Endothelial cell of umbilical vein (primary cell): ENCODE results near the gene CIP2A. TPM values are rescaled to one million over a fixed set of nuclear protein-coding genes. Genes with fewer than 3 reads are reported as not detected.

Experiments used
- BruUV-seq: library from RNA; stranded (reverse); fragments of 400-500 nt; replicated peaks from 2 replicates; lab custom pipeline; 2021; lab: Mats Ljungman, UMichigan
- CTCF ChIA-PET: fragments of 300-600, 350-600 bp; sonication (Branson Sonifier 250); formaldehyde crosslinking; loops from one replicate; lab custom pipeline; 2021; ENCODE audit warnings: antibody characterized with exemption, inconsistent platforms; lab: Charles Lee
- POLR2A ChIA-PET: fragments of 300-600, 350-600 bp; sonication (Branson Sonifier 250); formaldehyde crosslinking; loops from one replicate; lab custom pipeline; 2021; ENCODE audit warnings: antibody characterized with exemption, inconsistent platforms; lab: Charles Lee
- DNase-seq: peaks from one replicate; pipeline ENCODE4 v3.0.0-alpha.2; 2011; ENCODE audit warnings: low read depth, low spot score
- FAIRE-seq: peaks from 2 replicates; lab custom pipeline; 2011; peaks lifted over from hg19 to GRCh38; lab: Jason Lieb, UNC
- H2AFZ ChIP-seq: 2 replicates; pipeline ENCODE4 v1.6.0; 2012; ENCODE audit warnings: low read depth, low read length, control low read depth, inconsistent platforms
- H3K27ac ChIP-seq: 2 replicates; pipeline ENCODE4 v1.5.1; 2011; ENCODE audit warnings: low read depth, mild to moderate bottlenecking, control low read depth, low read length, moderate library complexity; ENCODE audit not compliant: insufficient read depth
- H3K27me3 ChIP-seq, 2 experiments: 2 replicates each; pipeline versions ENCODE4 v1.6.0 to v1.6.1; 2011; ENCODE audit warnings: low read length in 2 of 2, mixed read lengths in 1 of 2; ENCODE audit not compliant: control insufficient read depth in 2 of 2, insufficient read depth in 2 of 2
- H3K36me3 ChIP-seq, 2 experiments: 2 replicates in 1 of 2; 3 replicates in 1 of 2; pipeline ENCODE4 v1.5.1; 2011; ENCODE audit warnings: low read length in 2 of 2, mild to moderate bottlenecking in 1 of 2, moderate library complexity in 1 of 2; ENCODE audit not compliant: control insufficient read depth in 2 of 2, insufficient read depth in 2 of 2; ENCODE audit errors: extremely low read depth in 1 of 2
- H3K4me1 ChIP-seq: 3 replicates; pipeline ENCODE4 v1.5.1; 2011; ENCODE audit warnings: mild to moderate bottlenecking, low read length; ENCODE audit not compliant: control insufficient read depth, insufficient read depth; ENCODE audit errors: extremely low read depth
- H3K4me2 ChIP-seq: 2 replicates; pipeline ENCODE4 v1.6.1; 2011; ENCODE audit warnings: low read length, control low read depth, mixed read lengths; ENCODE audit not compliant: insufficient read depth
- H3K4me3 ChIP-seq, 3 experiments: fragments of 200-600 bp in 1 of 3; sonication (generic), shearing (Covaris generic) in 1 of 3; replicated peaks in 1 of 3; 2 replicates each; pipeline ENCODE4 v1.5.1; 2011 to 2016; ENCODE audit warnings: control low read depth in 3 of 3, low read length in 3 of 3, mild to moderate bottlenecking in 2 of 3, inconsistent platforms in 1 of 3, low read depth in 1 of 3, moderate library complexity in 1 of 3; ENCODE audit not compliant: insufficient read depth in 1 of 3
- H3K79me2 ChIP-seq: 2 replicates; pipeline ENCODE4 v1.6.0; 2012; ENCODE audit warnings: low read length, inconsistent platforms; ENCODE audit not compliant: control insufficient read depth, insufficient read depth
- H3K9ac ChIP-seq: replicated peaks from 2 replicates; pipeline ENCODE3; 2011; ENCODE audit warnings: low read length, control low read depth; ENCODE audit not compliant: insufficient read depth; ENCODE audit errors: extremely low read depth
- H3K9me1 ChIP-seq: replicated peaks from 3 replicates; pipeline ENCODE4 v1.6.0; 2011; ENCODE audit warnings: mild to moderate bottlenecking, low read length; ENCODE audit not compliant: control insufficient read depth, insufficient read depth; ENCODE audit errors: extremely low read depth
- H3K9me3 ChIP-seq: replicated peaks from 2 replicates; pipeline ENCODE4 v1.5.1; 2012; ENCODE audit warnings: low read length, inconsistent platforms; ENCODE audit not compliant: control insufficient read depth, insufficient read depth
- H4K20me1 ChIP-seq: replicated peaks from 2 replicates; pipeline ENCODE3; 2011; ENCODE audit warnings: mild to moderate bottlenecking, low read length; ENCODE audit not compliant: control insufficient read depth, insufficient read depth; ENCODE audit errors: extremely low read depth
- CTCF ChIP-seq, 2 donors: IDR thresholded peaks; 1 replicate in 1 of 2; 2 replicates in 1 of 2; pipeline ENCODE4 v1.5.1; 2011; ENCODE audit warnings: low read length in 2 of 2, mild to moderate bottlenecking in 2 of 2, moderate library complexity in 2 of 2, control low read depth in 1 of 2, inconsistent platforms in 1 of 2, low read depth in 1 of 2; ENCODE audit not compliant: insufficient read depth in 1 of 2; ENCODE audit errors: extremely low read depth in 1 of 2
- EZH2 ChIP-seq: IDR thresholded peaks from 2 replicates; pipeline ENCODE4 v1.6.1; 2012; ENCODE audit warnings: borderline replicate concordance, low read depth, mild to moderate bottlenecking, moderate library complexity, low read length, inconsistent platforms; ENCODE audit not compliant: severe bottlenecking
- FOS ChIP-seq: IDR thresholded peaks from 2 replicates; pipeline ENCODE4 v1.6.1; 2011; ENCODE audit warnings: mild to moderate bottlenecking, low read length, moderate library complexity, borderline replicate concordance; ENCODE audit not compliant: insufficient read depth
- GATA2 ChIP-seq: IDR thresholded peaks from 2 replicates; pipeline ENCODE4 v1.7.0; 2011; ENCODE audit warnings: low read depth, mild to moderate bottlenecking, moderate library complexity, mixed read lengths, low read length; ENCODE audit not compliant: insufficient read length, insufficient read depth
- JUN ChIP-seq: IDR thresholded peaks from 2 replicates; pipeline ENCODE4 v1.6.1; 2011; ENCODE audit warnings: borderline replicate concordance, low read depth; ENCODE audit not compliant: insufficient read length, insufficient read depth
- MAX ChIP-seq: IDR thresholded peaks from 2 replicates; pipeline ENCODE4 v1.6.1; 2011; ENCODE audit not compliant: insufficient read depth, insufficient read length
- MYC ChIP-seq: IDR thresholded peaks from one replicate; pipeline ENCODE4 v1.6.1; 2011; ENCODE audit warnings: mild to moderate bottlenecking, low read depth, low read length
- POLR2A ChIP-seq: IDR thresholded peaks from 2 replicates; pipeline ENCODE4 v1.6.1; 2012; ENCODE audit warnings: low read depth, mild to moderate bottlenecking, control low read depth, low read length
- POLR2AphosphoS5 ChIP-seq: IDR thresholded peaks from 2 replicates; pipeline ENCODE4 v1.6.1; 2012; ENCODE audit warnings: low read depth, mild to moderate bottlenecking, control low read depth, low read length, moderate library complexity; ENCODE audit not compliant: insufficient read depth
- dilution Hi-C: fragments of 300-500 bp; cut with MboI; formaldehyde crosslinking; loops from one replicate; pipeline ENCODE4 v1.15.0; 2019; ENCODE audit warnings: low sequenced_read_pairs; ENCODE audit not compliant: extremely low pct_ligation_motif_present
- intact Hi-C: fragments of 100-400 bp; cut with micrococcal nuclease; formaldehyde crosslinking; loops from one replicate; pipeline ENCODE4 v1.10.0; 2022
- polyA plus RNA-seq, 4 experiments: library from polyadenylated mRNA; depleted of rRNA in 3 of 4; stranded (reverse) in 3 of 4; unstranded in 1 of 4; fragments of >200 nt; gene quantifications; 2 replicates each; pipeline versions ENCODE4 v1.2.1 to v1.2.3, GENCODE V29; 2011 to 2012; ENCODE audit warnings: missing spikeins in 1 of 4
- total RNA-seq: library from RNA; stranded (reverse); gene quantifications from 2 replicates; pipeline ENCODE4 v1.2.3, GENCODE V29; 2021

The CIP2A gene
- total and polyA plus RNA-seq, 2 donors (not counting 3 experiments of a cell fraction or from before 2014, with no cell fraction given), result 9.4 to 33.7 TPM

GRCh38 chr3:108525971-108526370, 63.3 kb downstream of the CIP2A start:
- no peak overlapping the region for H3K27ac ChIP-seq
- H3K36me3 ChIP-seq, result no peaks in the 10 kb centered on the region
- no peaks in the 10 kb centered on the region for H3K9me3 ChIP-seq
- H3K9ac ChIP-seq, result no peak overlapping the region
- TF ChIP-seq GATA2 (no peak), JUN (no peak), MAX (no peak), CTCF (IDR thresholded peaks at IDR 0.05; ENCODE audit: extremely low read depth in 1 of 2, insufficient read depth in 1 of 2, low read depth in 1 of 2, low read length in 2 of 2) (no peak), MYC (no peak), POLR2AphosphoS5 (no peak), EZH2 (no peak), FOS (no peak), POLR2A (no peak)
- no peak overlapping the region for H2AFZ ChIP-seq
- CTCF ChIA-PET, result interaction anchor here (0.7 to 2.0 kb wide), 3 partner anchors 9 to 31 kb away, joined by 3 to 8 read pairs (median 3); no protein-coding TSS in a partner anchor
- intact Hi-C loops (no loop called here), dilution Hi-C loops (no loop called here)
- H3K9me1 ChIP-seq, result no peaks in the 10 kb centered on the region
- DNase-seq, result no peak
- no peak overlapping the region for H3K4me3 ChIP-seq
- no peak overlapping the region for H3K4me2 ChIP-seq
- POLR2A ChIA-PET, result no interaction called here
- no peak for FAIRE-seq
- H3K79me2 ChIP-seq, result no peaks in the 10 kb centered on the region
- peaks cover 2 to 3% of the 10 kb centered on the region in 2 experiments for H3K27me3 ChIP-seq
- H4K20me1 ChIP-seq, result no peaks in the 10 kb centered on the region
- no peaks in the 10 kb centered on the region for H3K4me1 ChIP-seq
- BruUV-seq, result no TSS peak
